Skeletal muscle satellite cell (primary cell): ENCODE measurements around the gene IL21R.
A peak's percentile ranks its signal among the peaks of the same experiment; 100 is the strongest.
"Not testable (repeated sequence)": the region's sequence is repeated elsewhere in the genome, so short reads cannot be mapped to it uniquely, and the experiment has no call there.

Experiments
- H3K27me3 ChIP-seq: 2 replicates; pipeline ENCODE4 v1.7.0; 2013; ENCODE audit warnings: low read length; ENCODE audit not compliant: control insufficient read depth, insufficient read depth
- H3K36me3 ChIP-seq: 2 replicates; pipeline ENCODE4 v1.7.0; 2013; ENCODE audit warnings: mild to moderate bottlenecking, control low read depth, low read length; ENCODE audit not compliant: insufficient read depth
- H3K4me1 ChIP-seq: 2 replicates; pipeline ENCODE4 v1.7.0; 2013; ENCODE audit warnings: low read length; ENCODE audit not compliant: control insufficient read depth, insufficient read depth
- H3K4me2 ChIP-seq: 2 replicates; pipeline ENCODE4 v1.7.0; 2013; ENCODE audit warnings: mild to moderate bottlenecking, low read length
- H3K4me3 ChIP-seq: 2 replicates; pipeline ENCODE4 v1.7.0; 2013; ENCODE audit warnings: low read length
- H3K9ac ChIP-seq: 2 replicates; pipeline ENCODE4 v1.7.0; 2013; ENCODE audit warnings: mild to moderate bottlenecking, low read depth, low read length, moderate library complexity
- H3K9me3 ChIP-seq: replicated peaks from 2 replicates; pipeline ENCODE4 v1.7.0; 2013; ENCODE audit warnings: mild to moderate bottlenecking, control low read depth, low read length

Gene IL21R

DNA sequence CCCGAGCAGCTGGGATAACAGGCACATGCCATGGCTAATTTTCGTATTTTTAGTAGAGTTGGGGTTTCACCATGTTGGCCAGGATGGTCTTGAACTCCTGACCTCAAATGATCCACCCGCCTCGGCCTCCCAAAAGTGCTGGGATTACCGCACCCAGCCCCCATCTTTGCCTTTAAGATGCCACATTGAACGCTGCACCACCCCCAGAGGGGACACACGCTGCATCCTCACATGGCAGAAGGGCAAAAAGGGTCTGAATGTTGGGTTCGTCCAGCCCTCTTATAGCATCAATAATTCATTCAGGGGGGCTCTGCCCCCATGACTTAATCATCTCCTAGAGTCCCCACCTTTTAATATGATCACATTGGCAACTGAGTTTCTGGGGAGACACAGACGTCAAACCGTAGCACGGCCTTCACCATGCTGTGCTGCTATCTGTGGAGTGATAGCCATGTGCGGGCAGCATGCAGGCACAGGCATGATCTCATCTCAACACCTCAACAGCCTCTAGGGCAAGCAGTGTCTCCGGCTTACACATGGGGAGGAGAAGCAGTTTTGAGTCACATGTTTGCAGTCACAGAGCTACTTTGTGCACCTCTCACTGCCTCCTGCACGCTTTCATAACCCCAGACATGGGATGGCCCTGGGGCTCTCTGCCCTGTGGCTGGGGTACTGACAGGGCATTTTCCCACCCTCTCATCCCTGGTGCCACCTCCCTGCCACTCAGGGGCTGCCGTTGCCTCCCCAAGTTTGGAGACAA lies 30.0 kb downstream of the IL21R start:
- peak overlapping the region; percentile 8 for H3K9ac ChIP-seq
- H3K4me3 ChIP-seq, result no peak overlapping the region
- no peaks in the 10 kb centered on the region for H3K27me3 ChIP-seq
- H3K9me3 ChIP-seq, result no peaks in the 10 kb centered on the region
- peaks cover 24% of the 10 kb centered on the region for H3K4me1 ChIP-seq
- H3K4me2 ChIP-seq, result peak overlapping the region; percentile 0
- peaks cover 7% of the 10 kb centered on the region for H3K36me3 ChIP-seq

GRCh38 chr16:27432558-27432957 lies 30.6 kb downstream of the IL21R start:
- peak overlapping the region; percentile 0 for H3K4me2 ChIP-seq
- peaks cover 7% of the 10 kb centered on the region for H3K36me3 ChIP-seq
- H3K9ac ChIP-seq, result peak overlapping the region; percentile 8
- no peak overlapping the region for H3K4me3 ChIP-seq
- no peaks in the 10 kb centered on the region for H3K27me3 ChIP-seq
- peaks cover 20% of the 10 kb centered on the region for H3K4me1 ChIP-seq
- no peaks in the 10 kb centered on the region for H3K9me3 ChIP-seq

DNA sequence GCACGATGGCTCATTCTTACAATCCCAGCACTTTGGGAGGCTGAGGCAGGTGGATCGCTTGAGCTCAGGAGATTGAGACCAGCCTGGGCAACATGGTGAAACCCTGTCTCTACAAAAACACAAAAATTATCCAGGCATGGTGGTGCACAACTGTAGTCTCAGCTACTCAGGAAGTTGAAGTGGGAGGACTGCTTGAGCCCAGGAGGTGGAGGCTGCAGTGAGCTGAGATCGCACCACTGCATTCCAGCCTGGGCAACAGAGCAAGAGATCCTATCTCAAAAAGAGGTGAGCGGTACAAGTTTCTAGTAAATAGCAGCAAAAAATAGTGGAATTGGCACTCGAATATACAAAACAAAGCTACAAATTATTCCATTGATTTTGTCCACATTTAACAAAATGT lies 31.2 kb downstream of the IL21R start:
- Histone ChIP-seq H3K4me1 (peaks cover 20% of the 10 kb centered on the region), H3K36me3 (peaks cover 13% of the 10 kb centered on the region)
- H3K4me2 ChIP-seq, H3K9ac ChIP-seq, H3K27me3 ChIP-seq, H3K4me3 ChIP-seq, H3K9me3 ChIP-seq: not testable (repeated sequence)

DNA sequence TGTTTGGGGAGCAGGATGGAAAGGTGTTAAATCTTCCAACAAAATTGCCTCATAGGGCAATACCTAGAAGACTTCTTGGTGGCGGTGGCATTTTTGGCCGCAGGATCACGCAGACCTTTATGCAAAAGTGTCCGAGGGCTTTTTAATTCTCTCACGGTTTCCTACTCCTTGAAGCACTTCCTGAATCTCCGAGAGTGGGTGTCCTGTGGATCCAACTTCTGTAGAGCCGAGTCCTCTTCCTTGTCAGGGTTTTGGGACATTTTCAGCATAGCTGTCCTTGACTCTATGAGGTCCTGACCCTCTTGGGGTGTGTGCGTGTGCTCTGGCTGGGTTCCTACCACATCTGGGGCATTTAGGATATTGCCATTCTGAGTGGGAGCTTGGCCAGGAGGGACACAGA lies 31.7 kb downstream of the IL21R start:
- Histone ChIP-seq H3K4me3 (no peak overlapping the region), H3K27me3 (no peaks in the 10 kb centered on the region), H3K4me2 (no peak overlapping the region), H3K4me1 (peaks cover 20% of the 10 kb centered on the region), H3K9ac (no peak overlapping the region), H3K36me3 (peaks cover 14% of the 10 kb centered on the region), H3K9me3 (no peaks in the 10 kb centered on the region)

DNA sequence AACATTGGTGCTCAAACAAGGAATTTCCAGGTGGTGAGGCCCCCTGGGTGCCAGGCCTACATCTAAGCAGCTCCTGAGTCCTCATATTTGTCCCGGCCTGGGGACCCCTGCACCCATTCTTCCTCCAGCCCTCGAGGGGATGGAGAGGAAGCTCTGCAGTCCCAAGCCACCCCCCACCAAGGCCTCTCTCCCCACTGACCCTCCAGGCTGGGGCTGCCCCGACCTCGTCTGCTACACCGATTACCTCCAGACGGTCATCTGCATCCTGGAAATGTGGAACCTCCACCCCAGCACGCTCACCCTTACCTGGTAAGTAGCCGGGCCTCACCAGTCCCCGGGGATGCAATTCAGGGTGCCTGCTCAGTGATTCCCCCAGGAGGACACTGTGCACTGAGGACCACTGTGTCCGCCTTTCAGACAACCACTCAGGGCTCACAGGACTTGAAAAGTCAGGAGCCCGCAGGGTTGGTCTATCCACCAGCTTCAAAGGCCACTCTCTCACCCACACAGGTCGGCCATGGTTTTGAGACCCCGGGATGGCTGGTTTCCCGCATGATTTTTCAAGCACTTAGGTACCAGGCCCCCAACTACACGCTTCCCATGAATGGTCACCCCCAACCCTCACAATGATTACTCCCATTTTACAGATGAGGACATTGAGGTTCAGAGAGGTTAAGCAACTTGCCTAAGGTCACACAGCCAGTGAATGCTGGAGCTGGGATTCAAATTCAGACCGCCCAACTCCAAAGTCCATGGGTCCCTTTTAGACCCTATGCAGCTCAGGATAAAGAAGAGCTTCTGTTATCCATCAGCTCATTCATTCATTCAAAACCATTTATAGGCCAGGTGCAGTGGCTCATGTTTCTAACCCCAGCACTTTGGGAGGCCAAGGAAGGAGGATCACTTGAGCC lies 32.4 kb downstream of the IL21R start:
- no peak overlapping the region for H3K4me3 ChIP-seq
- no peak overlapping the region for H3K9ac ChIP-seq
- H3K4me2 ChIP-seq, result no peak overlapping the region
- no peaks in the 10 kb centered on the region for H3K27me3 ChIP-seq
- peaks cover 21% of the 10 kb centered on the region for H3K36me3 ChIP-seq
- peaks cover 20% of the 10 kb centered on the region for H3K4me1 ChIP-seq
- H3K9me3 ChIP-seq, result no peaks in the 10 kb centered on the region

- Histone ChIP-seq H3K4me1 (peaks cover 20% of the 10 kb centered on the region), H3K36me3 (peaks cover 24% of the 10 kb centered on the region)
- not testable (repeated sequence) for H3K4me3 ChIP-seq, H3K4me2 ChIP-seq, H3K9me3 ChIP-seq, H3K27me3 ChIP-seq, H3K9ac ChIP-seq
These were observed 33.2 kb downstream of the IL21R start for GRCh38 chr16:27435146-27435545.

GRCh38 chr16:27436065-27436464 lies 34.1 kb downstream of the IL21R start:
- peaks cover 18% of the 10 kb centered on the region for H3K4me1 ChIP-seq
- H3K4me2 ChIP-seq, result no peak overlapping the region
- no peak overlapping the region for H3K4me3 ChIP-seq
- H3K27me3 ChIP-seq, result no peaks in the 10 kb centered on the region
- peaks cover 24% of the 10 kb centered on the region for H3K36me3 ChIP-seq
- H3K9ac ChIP-seq, result no peak overlapping the region
- H3K9me3 ChIP-seq, result no peaks in the 10 kb centered on the region

DNA sequence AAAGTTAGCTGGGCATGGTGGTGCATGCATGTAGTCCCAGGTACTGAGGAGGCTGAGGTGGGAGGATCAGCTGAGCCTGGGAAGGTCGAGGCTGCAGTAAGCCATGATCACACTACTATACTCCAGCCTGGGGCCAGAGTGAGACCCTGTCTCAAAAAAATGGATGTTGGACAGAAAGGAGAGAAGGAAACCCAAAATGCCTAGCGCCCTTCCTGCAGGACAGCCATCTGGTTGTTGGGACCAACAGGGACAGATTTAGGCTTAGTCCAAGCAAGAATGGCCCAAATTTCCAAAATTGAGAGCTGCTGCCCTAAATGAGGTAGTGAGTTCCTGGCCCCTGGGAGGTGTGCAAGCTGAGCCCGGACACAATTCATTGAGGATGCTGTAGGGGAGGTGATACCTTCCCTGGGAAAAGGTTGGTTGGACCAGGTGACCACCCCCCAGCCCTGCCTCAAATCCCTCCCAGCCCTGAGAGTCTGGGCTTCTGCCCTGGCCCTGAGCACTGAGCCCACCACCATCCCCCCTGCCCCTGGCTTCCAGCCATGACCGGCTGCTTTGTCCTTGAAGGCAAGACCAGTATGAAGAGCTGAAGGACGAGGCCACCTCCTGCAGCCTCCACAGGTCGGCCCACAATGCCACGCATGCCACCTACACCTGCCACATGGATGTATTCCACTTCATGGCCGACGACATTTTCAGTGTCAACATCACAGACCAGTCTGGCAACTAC lies 35.1 kb downstream of the IL21R start:
- Histone ChIP-seq H3K27me3 (no peaks in the 10 kb centered on the region), H3K9ac (no peak overlapping the region), H3K4me2 (no peak overlapping the region), H3K4me1 (peaks cover 8% of the 10 kb centered on the region), H3K36me3 (peaks cover 30% of the 10 kb centered on the region), H3K9me3 (no peaks in the 10 kb centered on the region), H3K4me3 (no peak overlapping the region)

GRCh38 chr16:27437946-27438345 lies 36.0 kb downstream of the IL21R start:
- H3K36me3 ChIP-seq, result peaks cover 34% of the 10 kb centered on the region

DNA sequence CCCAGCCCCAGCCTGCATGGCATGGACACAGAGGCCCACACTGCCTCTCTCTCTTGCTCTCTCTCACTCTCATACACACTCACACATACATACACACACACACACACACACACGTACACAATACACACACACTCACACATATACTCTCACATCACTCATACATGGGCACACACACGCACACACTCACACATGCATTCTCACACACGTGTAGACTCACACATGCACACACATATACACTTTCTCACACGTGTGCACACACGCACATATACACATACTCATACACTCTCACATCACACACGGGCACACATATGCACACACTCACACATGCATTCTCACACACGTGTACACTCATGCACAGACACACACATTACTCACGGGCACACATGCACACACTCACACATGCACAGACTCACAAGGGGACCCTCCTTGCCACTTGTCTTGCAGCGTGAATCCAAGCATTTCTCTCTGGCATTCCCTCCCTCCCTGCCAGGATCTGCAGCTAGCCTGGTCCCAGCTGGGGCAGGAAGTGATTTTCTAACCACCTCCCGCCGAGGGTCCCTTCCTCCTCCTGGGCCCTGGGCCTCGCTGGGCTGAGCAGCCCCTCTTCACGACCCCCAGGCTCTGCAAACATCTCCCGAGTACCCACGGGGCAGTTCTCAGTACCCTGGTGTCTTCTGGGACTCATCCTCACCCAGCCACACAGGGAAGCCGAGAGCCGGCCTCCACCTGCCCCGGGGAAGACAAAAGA lies 37.5 kb downstream of the IL21R start:
- Histone ChIP-seq H3K9me3 (peaks cover 4% of the 10 kb centered on the region), H3K36me3 (peaks cover 40% of the 10 kb centered on the region), H3K4me1 (peaks cover 4% of the 10 kb centered on the region), H3K4me2 (no peak overlapping the region), H3K4me3 (no peak overlapping the region), H3K9ac (no peak overlapping the region), H3K27me3 (no peaks in the 10 kb centered on the region)

More at GRCh38 chr16:27437946-27438345, 36.0 kb downstream of the IL21R start:
- Histone ChIP-seq H3K4me2 (no peak overlapping the region), H3K4me3 (no peak overlapping the region), H3K27me3 (no peaks in the 10 kb centered on the region), H3K9me3 (no peaks in the 10 kb centered on the region), H3K4me1 (no peaks in the 10 kb centered on the region), H3K9ac (no peak overlapping the region)

DNA sequence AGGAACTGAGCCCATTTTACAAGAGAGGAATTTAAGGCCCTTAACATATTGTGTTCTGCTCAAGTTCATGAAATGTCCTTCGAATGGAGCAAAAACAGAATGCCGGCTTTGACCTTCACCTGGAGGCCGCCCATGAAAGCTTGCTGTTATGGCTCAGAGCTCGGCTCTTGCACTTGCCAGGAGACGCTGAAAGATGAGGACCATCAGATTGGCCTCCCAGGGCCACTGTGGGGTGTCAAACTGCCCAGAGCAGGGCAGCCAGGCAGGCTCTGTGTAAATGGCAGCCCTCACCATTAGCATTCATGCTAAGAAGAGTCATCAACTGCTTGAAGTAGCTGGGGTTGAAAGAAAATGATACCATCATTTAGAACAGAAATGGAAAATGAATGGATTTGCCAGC lies 39.3 kb downstream of the IL21R start:
- H3K9me3 ChIP-seq, result peaks cover 9% of the 10 kb centered on the region
- H3K36me3 ChIP-seq, result peaks cover 51% of the 10 kb centered on the region
- H3K4me2 ChIP-seq, result no peak overlapping the region
- no peaks in the 10 kb centered on the region for H3K27me3 ChIP-seq
- H3K4me1 ChIP-seq, result peaks cover 4% of the 10 kb centered on the region
- H3K9ac ChIP-seq, result no peak overlapping the region
- no peak overlapping the region for H3K4me3 ChIP-seq
